KOPT-K1 (cell line): ENCODE measurements around the gene IQCH.

Experiments
- H3K27ac ChIP-seq: fragments of 200-600 bp; sonication (generic); 2 replicates; pipeline ENCODE4 v1.5.1; 2016; ENCODE audit warnings: antibody characterized with exemption, mild to moderate bottlenecking, low read depth, low read length; ENCODE audit not compliant: poor library complexity, severe bottlenecking
- H3K36me3 ChIP-seq: fragments of 200-600 bp; sonication (generic); 2 replicates; pipeline ENCODE4 v1.5.1; 2017; ENCODE audit warnings: antibody characterized with exemption, mild to moderate bottlenecking, low read length, moderate library complexity; ENCODE audit not compliant: insufficient read depth
- H3K9me3 ChIP-seq: fragments of 200-600 bp; sonication (generic); 2 replicates; pipeline ENCODE4 v1.5.1; 2017; ENCODE audit warnings: antibody characterized with exemption, low read length, mild to moderate bottlenecking; ENCODE audit not compliant: insufficient read depth, poor library complexity, severe bottlenecking

Gene IQCH

GRCh38 chr15:67400890-67401289 lies 146.3 kb downstream of the IQCH start:
- H3K9me3 ChIP-seq = no peaks in the 10 kb centered on the region
- no peak overlapping the region for H3K27ac ChIP-seq
- H3K36me3 ChIP-seq = no peaks in the 10 kb centered on the region

- H3K27ac ChIP-seq = no peak overlapping the region
- H3K9me3 ChIP-seq = no peaks in the 10 kb centered on the region
Observed at GRCh38 chr15:67401336-67401735, 146.8 kb downstream of the IQCH start.

GRCh38 chr15:67403428-67404154 lies 149.0 kb downstream of the IQCH start:
- Histone ChIP-seq H3K36me3 (no peaks in the 10 kb centered on the region), H3K9me3 (no peaks in the 10 kb centered on the region), H3K27ac (no peak overlapping the region)

More at GRCh38 chr15:67401336-67401735, 146.8 kb downstream of the IQCH start:
- H3K36me3 ChIP-seq = no peaks in the 10 kb centered on the region

GRCh38 chr15:67405208-67406191 lies 150.9 kb downstream of the IQCH start:
- no peak overlapping the region for H3K27ac ChIP-seq
- no peaks in the 10 kb centered on the region for H3K36me3 ChIP-seq
- no peaks in the 10 kb centered on the region for H3K9me3 ChIP-seq

GRCh38 chr15:67406257-67406861 lies 151.8 kb downstream of the IQCH start:
- Histone ChIP-seq H3K9me3 (no peaks in the 10 kb centered on the region), H3K27ac (no peak overlapping the region)

GRCh38 chr15:67407786-67408185 lies 153.2 kb downstream of the IQCH start:
- no peaks in the 10 kb centered on the region for H3K9me3 ChIP-seq
- H3K27ac ChIP-seq = no peak overlapping the region

More at GRCh38 chr15:67406257-67406861, 151.8 kb downstream of the IQCH start:
- H3K36me3 ChIP-seq = no peaks in the 10 kb centered on the region

GRCh38 chr15:67409175-67409574 lies 154.6 kb downstream of the IQCH start:
- H3K36me3 ChIP-seq = no peaks in the 10 kb centered on the region
- H3K27ac ChIP-seq = no peak overlapping the region
- no peaks in the 10 kb centered on the region for H3K9me3 ChIP-seq

More at GRCh38 chr15:67407786-67408185, 153.2 kb downstream of the IQCH start:
- H3K36me3 ChIP-seq = no peaks in the 10 kb centered on the region

GRCh38 chr15:67411486-67411885 lies 156.9 kb downstream of the IQCH start:
- Histone ChIP-seq H3K36me3 (no peaks in the 10 kb centered on the region), H3K9me3 (no peaks in the 10 kb centered on the region), H3K27ac (no peak overlapping the region)

GRCh38 chr15:67413770-67414390 lies 159.3 kb downstream of the IQCH start:
- Histone ChIP-seq H3K36me3 (no peaks in the 10 kb centered on the region), H3K9me3 (no peaks in the 10 kb centered on the region), H3K27ac (no peak overlapping the region)

GRCh38 chr15:67415181-67415580 lies 160.6 kb downstream of the IQCH start:
- Histone ChIP-seq H3K36me3 (no peaks in the 10 kb centered on the region), H3K9me3 (no peaks in the 10 kb centered on the region), H3K27ac (no peak overlapping the region)

- Histone ChIP-seq H3K9me3 (no peaks in the 10 kb centered on the region), H3K36me3 (no peaks in the 10 kb centered on the region), H3K27ac (no peak overlapping the region)
Observed at GRCh38 chr15:67416891-67417290, 162.3 kb downstream of the IQCH start.

GRCh38 chr15:67419705-67420104 lies 165.1 kb downstream of the IQCH start:
- Histone ChIP-seq H3K9me3 (no peaks in the 10 kb centered on the region), H3K27ac (no peak overlapping the region), H3K36me3 (no peaks in the 10 kb centered on the region)

GRCh38 chr15:67420137-67420536 lies 165.6 kb downstream of the IQCH start:
- Histone ChIP-seq H3K27ac (no peak overlapping the region), H3K9me3 (no peaks in the 10 kb centered on the region), H3K36me3 (no peaks in the 10 kb centered on the region)

- Histone ChIP-seq H3K9me3 (no peaks in the 10 kb centered on the region), H3K36me3 (no peaks in the 10 kb centered on the region), H3K27ac (no peak overlapping the region)
Observed at GRCh38 chr15:67421105-67421504, 166.5 kb downstream of the IQCH start.

- no peak overlapping the region for H3K27ac ChIP-seq
- no peaks in the 10 kb centered on the region for H3K36me3 ChIP-seq
- no peaks in the 10 kb centered on the region for H3K9me3 ChIP-seq
Observed at GRCh38 chr15:67422296-67422695, 167.7 kb downstream of the IQCH start.
